ENCODE measurements around the gene CYP4B1. TPM values are rescaled to one million over a fixed set of nuclear protein-coding genes. Genes with fewer than 3 reads are reported as not detected.
"Not testable (repeated sequence)": the region's sequence is repeated elsewhere in the genome, so short reads cannot be mapped to it uniquely, and the experiment has no call there.

CYP4B1 gene
- 2.2 TPM for polyA plus RNA-seq (ENCODE audit: insufficient read length)
- long read RNA-seq, donor 1, result 0 reads
- long read RNA-seq, donor 2, partial matches to known transcripts, result 0 of 1 reads
- long read RNA-seq, donor 2, other reads (novel, unspliced or antisense), result 0 of 1 reads
- long read RNA-seq, donor 3, result 0 reads
- long read RNA-seq, donor 4, result 0 reads
- long read RNA-seq, donor 5, partial matches to known transcripts, result 0 of 1 reads
- long read RNA-seq, donor 5, other reads (novel, unspliced or antisense), result 0 of 1 reads
- long read RNA-seq, donor 6, partial matches to known transcripts, result 0 of 1 reads
- long read RNA-seq, donor 6, other reads (novel, unspliced or antisense), result 0 of 1 reads
- long read RNA-seq, donor 7, result 0 reads
- long read RNA-seq, donor 8, result 0 reads

- DNase-seq, result no peak
These were observed at the start of gene CYP4B1 for GRCh38 chr1:46798810-46799209. TSS of gene CYP4B1 (plus strand) at chr1:46799046. CDS start at chr1:46799082, 36 bp downstream.

- no peak for DNase-seq
These were observed 49.4 kb upstream of the CYP4B1 start for GRCh38 chr1:46749404-46749803.

- no peak for DNase-seq
These were observed 48.9 kb upstream of the CYP4B1 start for GRCh38 chr1:46749921-46750404.

- DNase-seq, result no peak
These were observed 44.9 kb upstream of the CYP4B1 start for GRCh38 chr1:46753985-46754384.

GRCh38 chr1:46754707-46755106 lies 44.1 kb upstream of the CYP4B1 start:
- DNase-seq, result not testable (repeated sequence)

GRCh38 chr1:46755121-46755520 lies 43.7 kb upstream of the CYP4B1 start:
- peak; percentile 43 for DNase-seq

- peak; percentile 14 for DNase-seq
These were observed 41.4 kb upstream of the CYP4B1 start for GRCh38 chr1:46757247-46757955.

GRCh38 chr1:46757956-46758528 lies 40.8 kb upstream of the CYP4B1 start:
- DNase-seq, result no peak

- DNase-seq, result no peak
These were observed 38.2 kb upstream of the CYP4B1 start for GRCh38 chr1:46760558-46761166.

GRCh38 chr1:46761740-46762139 lies 37.1 kb upstream of the CYP4B1 start:
- no peak for DNase-seq

- DNase-seq, result no peak
These were observed 34.4 kb upstream of the CYP4B1 start for GRCh38 chr1:46764402-46764801.

GRCh38 chr1:46767649-46768282 lies 31.1 kb upstream of the CYP4B1 start:
- no peak for DNase-seq

GRCh38 chr1:46768445-46768844 lies 30.4 kb upstream of the CYP4B1 start:
- no peak for DNase-seq

- DNase-seq, result no peak
These were observed 29.7 kb upstream of the CYP4B1 start for GRCh38 chr1:46769028-46769740.

- no peak for DNase-seq
These were observed 28.3 kb upstream of the CYP4B1 start for GRCh38 chr1:46770541-46770940.

- DNase-seq, result no peak
These were observed 26.3 kb upstream of the CYP4B1 start for GRCh38 chr1:46772571-46772970.

- no peak for DNase-seq
These were observed 24.5 kb upstream of the CYP4B1 start for GRCh38 chr1:46774297-46774696.

- DNase-seq, result not testable (repeated sequence)
These were observed 20.4 kb upstream of the CYP4B1 start for GRCh38 chr1:46778456-46778855.

- no peak for DNase-seq
These were observed 14.2 kb upstream of the CYP4B1 start for GRCh38 chr1:46784666-46785065.

- not testable (repeated sequence) for DNase-seq
These were observed 10.2 kb upstream of the CYP4B1 start for GRCh38 chr1:46788634-46789033.

- DNase-seq, result no peak
These were observed 8.3 kb upstream of the CYP4B1 start for GRCh38 chr1:46790446-46791101.
